Ishikawa (cell line): ENCODE measurements around the gene XRCC4.

Experiments
- EGR1 ChIP-seq: IDR thresholded peaks from 2 replicates; pipeline ENCODE4 v1.6.1; 2012
- EP300 ChIP-seq: IDR thresholded peaks from 2 replicates; pipeline ENCODE4 v1.6.1; 2012; ENCODE audit warnings: borderline replicate concordance
- NFIC ChIP-seq: IDR thresholded peaks from 2 replicates; pipeline ENCODE4 v1.6.1; 2012
- RAD21 ChIP-seq: IDR thresholded peaks from 2 replicates; pipeline ENCODE4 v1.6.1; 2012; ENCODE audit warnings: low read depth
- TAF1 ChIP-seq: IDR thresholded peaks from 2 replicates; pipeline ENCODE4 v1.6.1; 2012; ENCODE audit warnings: low read depth, mild to moderate bottlenecking
- YY1 ChIP-seq: IDR thresholded peaks from 2 replicates; pipeline ENCODE4 v1.6.1; 2012; ENCODE audit warnings: low read depth
- TF ChIP-seq, protein P1 (sequence below): IDR thresholded peaks from 2 replicates; pipeline ENCODE4 v1.6.1; 2012; ENCODE audit warnings: low read depth, mild to moderate bottlenecking

DNA sequence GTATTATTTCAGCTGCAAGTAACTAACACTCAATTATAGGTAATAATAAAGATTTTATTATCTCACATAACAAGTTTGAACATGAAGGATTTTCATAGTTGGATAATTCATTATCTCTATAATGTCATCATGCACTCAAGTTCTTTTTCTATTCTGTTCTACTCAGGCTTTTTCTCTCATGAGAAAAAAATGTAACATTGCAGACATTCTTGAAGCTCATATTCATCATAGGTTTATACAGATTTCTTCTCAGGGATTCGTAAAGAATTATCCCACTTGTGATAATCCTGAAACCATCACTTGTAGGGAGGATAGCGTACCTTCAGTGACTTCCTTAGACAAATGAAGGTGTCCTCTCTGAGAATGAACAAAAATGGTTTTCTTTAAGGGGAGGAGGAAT lies 150.3 kb downstream of the XRCC4 start:
- no peak for TF ChIP-seq TAF1
- TF ChIP-seq, protein P1, sequence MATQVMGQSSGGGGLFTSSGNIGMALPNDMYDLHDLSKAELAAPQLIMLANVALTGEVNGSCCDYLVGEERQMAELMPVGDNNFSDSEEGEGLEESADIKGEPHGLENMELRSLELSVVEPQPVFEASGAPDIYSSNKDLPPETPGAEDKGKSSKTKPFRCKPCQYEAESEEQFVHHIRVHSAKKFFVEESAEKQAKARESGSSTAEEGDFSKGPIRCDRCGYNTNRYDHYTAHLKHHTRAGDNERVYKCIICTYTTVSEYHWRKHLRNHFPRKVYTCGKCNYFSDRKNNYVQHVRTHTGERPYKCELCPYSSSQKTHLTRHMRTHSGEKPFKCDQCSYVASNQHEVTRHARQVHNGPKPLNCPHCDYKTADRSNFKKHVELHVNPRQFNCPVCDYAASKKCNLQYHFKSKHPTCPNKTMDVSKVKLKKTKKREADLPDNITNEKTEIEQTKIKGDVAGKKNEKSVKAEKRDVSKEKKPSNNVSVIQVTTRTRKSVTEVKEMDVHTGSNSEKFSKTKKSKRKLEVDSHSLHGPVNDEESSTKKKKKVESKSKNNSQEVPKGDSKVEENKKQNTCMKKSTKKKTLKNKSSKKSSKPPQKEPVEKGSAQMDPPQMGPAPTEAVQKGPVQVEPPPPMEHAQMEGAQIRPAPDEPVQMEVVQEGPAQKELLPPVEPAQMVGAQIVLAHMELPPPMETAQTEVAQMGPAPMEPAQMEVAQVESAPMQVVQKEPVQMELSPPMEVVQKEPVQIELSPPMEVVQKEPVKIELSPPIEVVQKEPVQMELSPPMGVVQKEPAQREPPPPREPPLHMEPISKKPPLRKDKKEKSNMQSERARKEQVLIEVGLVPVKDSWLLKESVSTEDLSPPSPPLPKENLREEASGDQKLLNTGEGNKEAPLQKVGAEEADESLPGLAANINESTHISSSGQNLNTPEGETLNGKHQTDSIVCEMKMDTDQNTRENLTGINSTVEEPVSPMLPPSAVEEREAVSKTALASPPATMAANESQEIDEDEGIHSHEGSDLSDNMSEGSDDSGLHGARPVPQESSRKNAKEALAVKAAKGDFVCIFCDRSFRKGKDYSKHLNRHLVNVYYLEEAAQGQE, result no peak
- no peak for TF ChIP-seq RAD21
- no peak for TF ChIP-seq EGR1
- no peak for TF ChIP-seq EP300
- no peak for TF ChIP-seq NFIC
- no peak for TF ChIP-seq YY1
